ENCODE measurements around the gene LRRC75A.
"Not testable (repeated sequence)": the region's sequence is repeated elsewhere in the genome, so short reads cannot be mapped to it uniquely, and the experiment has no call there.

LRRC75A gene

GRCh38 chr17:16395887-16396286, 96.1 kb downstream of the LRRC75A start:
- DNase-seq: not testable (repeated sequence)

- DNase-seq: not testable (repeated sequence)
Measured at GRCh38 chr17:16392491-16392890, 99.5 kb downstream of the LRRC75A start.

Measured in NCI-H187 (cell line).